Esophagus squamous epithelium (tissue), 5 donors: ENCODE measurements around the gene LTB. TPM values are rescaled to one million over a fixed set of nuclear protein-coding genes. Genes with fewer than 3 reads are reported as not detected.

ENCODE experiments used
- DNase-seq: peaks from one replicate; lab custom pipeline; 2025; lab: John Stamatoyannopoulos, UW
- H3K27ac ChIP-seq, 4 donors: fragments of 200-600 bp; sonication (generic); one replicate each; pipeline ENCODE4 v1.5.1; 2016 to 2019; ENCODE audit warnings: mild to moderate bottlenecking in 1 of 4
- H3K27me3 ChIP-seq, 4 donors: fragments of 200-600 bp; sonication (generic); 1 replicate in 3 of 4; 2 replicates in 1 of 4; pipeline versions ENCODE4 v1.5.1 to v1.6.0; 2017 to 2021; ENCODE audit warnings: antibody characterized with exemption in 1 of 4
- H3K36me3 ChIP-seq, 3 donors: fragments of 200-600 bp; sonication (generic); one replicate each; pipeline ENCODE4 v1.5.1; 2016 to 2019
- H3K4me1 ChIP-seq, 3 donors: fragments of 200-600 bp; sonication (generic); one replicate each; pipeline ENCODE4 v1.5.1; 2017 to 2019
- H3K4me3 ChIP-seq, 4 donors: fragments of 200-600 bp; sonication (generic); 1 replicate in 3 of 4; 2 replicates in 1 of 4; pipeline ENCODE4 v1.5.1; 2016 to 2019; ENCODE audit warnings: mild to moderate bottlenecking in 2 of 4, moderate library complexity in 1 of 4
- H3K9me3 ChIP-seq, 3 donors: fragments of 200-600 bp; sonication (generic); one replicate each; pipeline ENCODE4 v1.5.1; 2016 to 2019
- POLR2A ChIP-seq, 4 donors: fragments of 450-650 bp; IDR thresholded peaks; one replicate each; pipeline ENCODE4 v1.6.1; 2017; ENCODE audit warnings: antibody characterized with exemption in 4 of 4, mild to moderate bottlenecking in 4 of 4, moderate library complexity in 3 of 4
- WGBS, 2 donors: methylation state at CpG; one replicate each; pipeline ENCODE4 v1.1.5; 2018; 5-methylcytosine and 5-hydroxymethylcytosine counted together
- intact Hi-C: fragments of 100-400 bp; cut with DNase I; formaldehyde crosslinking; loops from one replicate; pipeline ENCODE4 v1.15.0; 2022
- total RNA-seq, 4 donors: library from RNA; depleted of rRNA; stranded (reverse); fragments of >200 nt; gene quantifications; one replicate each; pipeline ENCODE4 v1.1.0, GENCODE V29; 2016
- TF ChIP-seq, protein P1 (sequence below), 6 experiments: fragments of 450-650 bp in 4 of 6; fragments of 200-600 bp in 2 of 6; sonication (generic) in 2 of 6; IDR thresholded peaks; one replicate each; pipeline ENCODE4 v1.5.1; 2016 to 2019; ENCODE audit warnings: antibody characterized with exemption in 6 of 6, mild to moderate bottlenecking in 4 of 6, moderate library complexity in 4 of 6
- donor health status: DM: yes; HTN: yes; CAD: no.

The LTB gene
- total RNA-seq, 4 donors from 2014 or later: 0.53 to 2.3 (median 1.1) TPM

DNA sequence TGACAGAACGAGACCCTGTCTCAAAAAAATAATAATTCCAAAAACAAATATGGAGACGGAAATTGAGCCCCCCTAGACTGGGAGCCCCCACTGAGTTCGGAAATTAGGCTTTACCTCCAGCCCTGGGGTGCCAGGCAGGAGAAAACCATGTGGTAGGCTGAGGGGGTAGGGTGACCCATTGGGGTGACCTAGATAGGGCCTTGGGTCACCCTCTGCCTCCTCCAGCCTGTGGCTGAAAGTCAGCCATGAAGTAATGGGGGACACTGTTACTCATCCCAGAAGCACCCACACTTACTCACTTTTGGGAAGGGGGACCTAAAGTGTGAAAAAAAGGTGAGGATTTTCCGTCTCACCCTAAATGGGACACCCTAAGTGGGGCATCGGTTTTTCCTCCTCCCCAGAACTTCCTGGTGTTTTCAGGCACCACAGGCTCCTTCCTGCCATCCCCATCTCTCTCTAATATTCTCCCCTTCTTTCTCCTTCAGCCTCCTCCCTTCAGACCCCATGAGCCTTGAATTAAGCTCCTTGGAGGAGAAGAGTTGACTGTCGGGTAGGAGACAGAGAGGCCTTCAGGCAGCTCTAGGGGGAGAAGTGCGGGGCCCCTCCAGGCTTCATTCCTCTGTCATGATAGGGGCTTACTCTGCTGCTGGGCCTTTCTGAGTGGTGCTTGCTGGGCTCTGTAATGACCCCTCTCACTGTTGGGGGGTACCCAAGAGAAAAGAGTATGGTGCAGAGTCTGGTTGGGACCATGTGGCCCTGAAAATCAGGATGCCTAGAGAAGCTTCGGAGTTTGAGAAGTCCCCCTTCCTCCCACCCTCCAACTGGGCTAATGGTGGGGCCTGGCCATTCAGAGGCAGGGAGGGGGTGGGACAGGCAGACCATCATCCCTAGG lies 2.4 kb downstream of the LTB start:
- Histone ChIP-seq H3K4me3 (peak overlapping the region in 3 of 4 donors; percentile 72 to 84 (median 82)), H3K4me1 (peaks cover 16 to 37% (median 18%) of the 10 kb centered on the region in 3 donors), H3K27me3 (peaks cover 0 to 9% (median 0%) of the 10 kb centered on the region in 4 donors), H3K27ac (peak overlapping the region in 2 of 4 donors; percentile 81 to 87), H3K36me3 (no peaks in the 10 kb centered on the region), H3K9me3 (no peaks in the 10 kb centered on the region)
- no peak for TF ChIP-seq POLR2A (IDR thresholded peaks at IDR 0.05)
- TF ChIP-seq, protein P1, sequence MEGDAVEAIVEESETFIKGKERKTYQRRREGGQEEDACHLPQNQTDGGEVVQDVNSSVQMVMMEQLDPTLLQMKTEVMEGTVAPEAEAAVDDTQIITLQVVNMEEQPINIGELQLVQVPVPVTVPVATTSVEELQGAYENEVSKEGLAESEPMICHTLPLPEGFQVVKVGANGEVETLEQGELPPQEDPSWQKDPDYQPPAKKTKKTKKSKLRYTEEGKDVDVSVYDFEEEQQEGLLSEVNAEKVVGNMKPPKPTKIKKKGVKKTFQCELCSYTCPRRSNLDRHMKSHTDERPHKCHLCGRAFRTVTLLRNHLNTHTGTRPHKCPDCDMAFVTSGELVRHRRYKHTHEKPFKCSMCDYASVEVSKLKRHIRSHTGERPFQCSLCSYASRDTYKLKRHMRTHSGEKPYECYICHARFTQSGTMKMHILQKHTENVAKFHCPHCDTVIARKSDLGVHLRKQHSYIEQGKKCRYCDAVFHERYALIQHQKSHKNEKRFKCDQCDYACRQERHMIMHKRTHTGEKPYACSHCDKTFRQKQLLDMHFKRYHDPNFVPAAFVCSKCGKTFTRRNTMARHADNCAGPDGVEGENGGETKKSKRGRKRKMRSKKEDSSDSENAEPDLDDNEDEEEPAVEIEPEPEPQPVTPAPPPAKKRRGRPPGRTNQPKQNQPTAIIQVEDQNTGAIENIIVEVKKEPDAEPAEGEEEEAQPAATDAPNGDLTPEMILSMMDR (IDR thresholded peaks at IDR 0.05): no peak
- intact Hi-C loops: no loop called here
- no peak for DNase-seq
- 83% methylated on average over 6 to 8 of the region's 8 CpGs for WGBS, 2 donors

DNA sequence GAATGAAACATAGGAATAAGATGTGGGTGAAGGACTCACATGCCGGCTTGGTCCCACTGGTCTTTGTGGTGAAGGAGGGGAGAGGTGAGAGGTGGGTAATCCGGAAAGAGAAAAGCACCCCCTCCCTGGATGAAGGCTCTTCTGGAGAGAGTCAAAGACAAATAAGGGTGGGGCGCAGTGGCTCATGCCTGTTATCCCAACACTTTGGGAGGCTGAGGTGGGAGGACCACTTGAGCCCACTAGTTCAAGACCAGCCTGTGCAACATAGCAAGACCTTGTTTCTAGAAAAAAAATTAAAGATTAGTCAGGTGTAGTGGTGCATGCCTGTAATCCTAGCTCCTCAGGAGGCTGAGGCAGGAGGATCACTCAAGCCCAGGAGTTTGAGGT lies 3.1 kb downstream of the LTB start:
- intact Hi-C loops: no loop called here
- DNase-seq: no peak
- 78 to 87% methylated on average over 3 of the region's 3 CpGs for WGBS, 2 donors

DNA sequence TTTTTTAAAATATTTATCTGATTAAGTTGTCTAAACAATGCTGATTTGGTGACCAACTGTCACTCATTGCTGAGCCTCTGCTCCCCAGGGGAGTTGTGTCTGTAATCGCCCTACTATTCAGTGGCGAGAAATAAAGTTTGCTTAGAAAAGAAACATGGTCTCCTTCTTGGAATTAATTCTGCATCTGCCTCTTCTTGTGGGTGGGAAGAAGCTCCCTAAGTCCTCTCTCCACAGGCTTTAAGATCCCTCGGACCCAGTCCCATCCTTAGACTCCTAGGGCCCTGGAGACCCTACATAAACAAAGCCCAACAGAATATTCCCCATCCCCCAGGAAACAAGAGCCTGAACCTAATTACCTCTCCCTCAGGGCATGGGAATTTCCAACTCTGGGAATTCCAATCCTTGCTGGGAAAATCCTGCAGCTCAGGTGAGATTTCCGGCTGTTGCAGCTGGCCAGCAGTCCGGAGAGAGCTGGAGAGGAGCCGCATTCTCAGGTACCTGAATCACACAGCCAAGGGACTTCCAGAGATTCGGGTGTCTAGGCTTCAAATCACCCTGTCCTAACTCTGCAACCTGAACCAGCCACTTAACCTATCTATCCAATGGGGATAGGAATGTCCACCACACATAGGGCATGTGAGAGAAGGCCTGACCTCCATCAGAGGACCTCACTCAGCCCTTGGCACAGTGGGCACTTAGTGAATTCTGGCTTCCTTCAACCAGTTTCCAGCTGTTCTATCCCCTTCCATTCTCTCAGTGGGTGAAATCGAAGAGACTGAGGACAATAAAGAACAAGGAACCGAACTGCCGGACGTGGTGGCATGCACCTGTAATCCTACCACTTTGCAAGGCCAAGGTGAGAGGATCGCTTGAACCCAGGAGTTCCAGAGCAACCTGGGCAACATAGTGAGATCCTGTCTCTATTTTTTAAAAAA lies 3.8 kb downstream of the LTB start:
- H3K27ac ChIP-seq: no peak overlapping the region
- H3K36me3 ChIP-seq: no peaks in the 10 kb centered on the region

More for the DNA sequence above, 3.1 kb downstream of the LTB start:
- peaks cover 0 to 12% (median 0%) of the 10 kb centered on the region in 4 donors for H3K27me3 ChIP-seq
- H3K4me3 ChIP-seq: no peak overlapping the region
- no peak overlapping the region for H3K27ac ChIP-seq
- H3K36me3 ChIP-seq: no peaks in the 10 kb centered on the region
- H3K4me1 ChIP-seq: peaks cover 16 to 37% (median 18%) of the 10 kb centered on the region in 3 donors
- TF ChIP-seq, protein P1 (IDR thresholded peaks at IDR 0.05): no peak
- TF ChIP-seq POLR2A (IDR thresholded peaks at IDR 0.05): no peak
- no peaks in the 10 kb centered on the region for H3K9me3 ChIP-seq

DNA sequence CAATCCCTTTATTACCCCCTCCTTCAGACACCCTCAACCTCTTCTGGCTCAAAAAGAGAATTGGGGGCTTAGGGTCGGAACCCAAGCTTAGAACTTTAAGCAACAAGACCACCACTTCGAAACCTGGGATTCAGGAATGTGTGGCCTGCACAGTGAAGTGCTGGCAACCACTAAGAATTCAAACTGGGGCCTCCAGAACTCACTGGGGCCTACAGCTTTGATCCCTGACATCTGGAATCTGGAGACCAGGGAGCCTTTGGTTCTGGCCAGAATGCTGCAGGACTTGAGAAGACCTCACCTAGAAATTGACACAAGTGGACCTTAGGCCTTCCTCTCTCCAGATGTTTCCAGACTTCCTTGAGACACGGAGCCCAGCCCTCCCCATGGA lies 4.7 kb downstream of the LTB start:
- intact Hi-C loops: no loop called here
- Histone ChIP-seq H3K27ac (no peak overlapping the region), H3K4me3 (peak overlapping the region in 2 of 4 donors; percentile 37 to 38), H3K36me3 (no peaks in the 10 kb centered on the region), H3K9me3 (no peaks in the 10 kb centered on the region), H3K4me1 (peaks cover 15 to 34% (median 16%) of the 10 kb centered on the region in 3 donors), H3K27me3 (peaks cover 0 to 15% (median 0%) of the 10 kb centered on the region in 4 donors)
- 68 to 94% methylated on average over 2 to 3 of the region's 3 CpGs for WGBS, 2 donors
- TF ChIP-seq POLR2A (IDR thresholded peaks at IDR 0.05): no peak
- TF ChIP-seq, protein P1 (IDR thresholded peaks at IDR 0.05): no peak
- DNase-seq: no peak

More for the DNA sequence above, 3.8 kb downstream of the LTB start:
- H3K27me3 ChIP-seq: peaks cover 0 to 15% (median 0%) of the 10 kb centered on the region in 4 donors
- H3K4me1 ChIP-seq: peaks cover 16 to 37% (median 18%) of the 10 kb centered on the region in 3 donors
- 53 to 67% methylated on average over 11 of the region's 12 CpGs for WGBS, 2 donors
- H3K4me3 ChIP-seq: no peak overlapping the region
- no peaks in the 10 kb centered on the region for H3K9me3 ChIP-seq
- DNase-seq: no peak
- intact Hi-C loops: no loop called here
- TF ChIP-seq POLR2A (IDR thresholded peaks at IDR 0.05): no peak
- TF ChIP-seq, protein P1 (IDR thresholded peaks at IDR 0.05): no peak
